ENCODE data around the gene PTPRN2. TPM values are rescaled to one million over a fixed set of nuclear protein-coding genes. Genes with fewer than 3 reads are reported as not detected.

Gene PTPRN2
- total RNA-seq, 1 experiment from 2014 or later = 0.11 TPM

- TF ChIP-seq EZH2 (IDR thresholded peaks at IDR 0.05; ENCODE audit: borderline replicate concordance, low read depth, low read length, poor library complexity, severe bottlenecking) (no peak), CTCF (conservative IDR thresholded peaks at IDR 0.05; ENCODE audit: low read depth, low read length) (no peak)
- POLR2A ChIA-PET (ENCODE audit: low non-redundant PET) = no interaction called here
- DNase-seq (ENCODE audit: low spot score) = no peak
- Histone ChIP-seq H3K9me3 (ENCODE audit: low read depth, low read length, poor library complexity, severe bottlenecking) (no peaks in the 10 kb centered on the region), H3K36me3 (ENCODE audit: insufficient read depth, low read length, poor library complexity, severe bottlenecking) (no peaks in the 10 kb centered on the region), H3K27ac (ENCODE audit: low read depth, low read length, poor library complexity, severe bottlenecking) (no peak overlapping the region), H3K4me3 (ENCODE audit: low read depth, low read length, poor library complexity, severe bottlenecking) (no peak overlapping the region), H3K27me3 (replicated peaks; ENCODE audit: insufficient read depth, low read depth, low read length, poor library complexity) (no peaks in the 10 kb centered on the region), H3K4me1 (ENCODE audit: insufficient read depth, low read length, poor library complexity, severe bottlenecking) (no peaks in the 10 kb centered on the region)
- intact Hi-C loops (cut with micrococcal nuclease; ENCODE audit: unreplicated experiment) = no loop called here
- no TSS peak for BruUV-seq (replicated peaks)
- CTCF ChIA-PET = no interaction called here
Measured at GRCh38 chr7:158401295-158401694, 186.3 kb downstream of the PTPRN2 start.

DNA sequence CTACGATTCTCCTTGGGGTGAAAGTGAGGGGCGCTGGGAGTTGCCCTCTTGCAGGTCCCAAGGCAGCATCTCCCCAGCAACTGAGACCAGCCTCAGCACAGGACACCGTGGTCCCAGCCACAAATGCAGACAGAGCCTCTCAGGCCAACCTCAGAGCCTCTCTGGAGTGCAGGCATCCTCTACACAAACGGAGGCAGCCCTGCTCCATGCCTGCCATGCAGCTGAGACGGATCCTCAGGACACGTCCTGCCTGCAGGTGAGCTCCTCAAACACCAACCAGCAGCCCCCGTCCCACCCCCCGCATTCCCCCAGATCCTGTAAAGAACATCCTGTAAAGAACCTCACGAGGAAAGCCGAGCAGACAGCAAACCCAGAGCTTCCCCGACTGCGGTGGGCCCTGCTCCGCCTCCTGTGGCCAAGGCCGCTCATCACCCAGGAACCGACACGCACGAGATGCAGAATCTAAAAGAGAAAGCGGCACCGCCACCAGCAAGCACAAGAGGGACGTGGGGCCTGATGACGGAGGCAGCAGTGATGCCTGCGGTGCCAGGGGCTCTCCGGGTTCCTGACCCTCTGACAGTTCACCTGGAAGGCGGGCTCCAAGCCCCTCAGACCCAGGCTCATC lies 186.9 kb downstream of the PTPRN2 start:
- no peak overlapping the region for H3K27ac ChIP-seq (ENCODE audit: low read depth, low read length, poor library complexity, severe bottlenecking)
- no TSS peak for BruUV-seq (replicated peaks)
- TF ChIP-seq CTCF (conservative IDR thresholded peaks at IDR 0.05; ENCODE audit: low read depth, low read length) = no peak
- TF ChIP-seq EZH2 (IDR thresholded peaks at IDR 0.05; ENCODE audit: borderline replicate concordance, low read depth, low read length, poor library complexity, severe bottlenecking) = no peak
- H3K36me3 ChIP-seq (ENCODE audit: insufficient read depth, low read length, poor library complexity, severe bottlenecking) = no peaks in the 10 kb centered on the region
- ChIA-PET POLR2A (ENCODE audit: low non-redundant PET) (no interaction called here), CTCF (no interaction called here)
- H3K4me1 ChIP-seq (ENCODE audit: insufficient read depth, low read length, poor library complexity, severe bottlenecking) = no peaks in the 10 kb centered on the region
- H3K27me3 ChIP-seq (replicated peaks; ENCODE audit: insufficient read depth, low read depth, low read length, poor library complexity) = no peaks in the 10 kb centered on the region
- no peak overlapping the region for H3K4me3 ChIP-seq (ENCODE audit: low read depth, low read length, poor library complexity, severe bottlenecking)
- no peak for DNase-seq (ENCODE audit: low spot score)
- no peaks in the 10 kb centered on the region for H3K9me3 ChIP-seq (ENCODE audit: low read depth, low read length, poor library complexity, severe bottlenecking)
- intact Hi-C loops (cut with micrococcal nuclease; ENCODE audit: unreplicated experiment) = no loop called here

- CTCF ChIA-PET = no interaction called here
- Histone ChIP-seq H3K27me3 (replicated peaks; ENCODE audit: insufficient read depth, low read depth, low read length, poor library complexity) (no peaks in the 10 kb centered on the region), H3K27ac (ENCODE audit: low read depth, low read length, poor library complexity, severe bottlenecking) (no peak overlapping the region), H3K9me3 (ENCODE audit: low read depth, low read length, poor library complexity, severe bottlenecking) (no peaks in the 10 kb centered on the region), H3K4me1 (ENCODE audit: insufficient read depth, low read length, poor library complexity, severe bottlenecking) (no peaks in the 10 kb centered on the region), H3K36me3 (ENCODE audit: insufficient read depth, low read length, poor library complexity, severe bottlenecking) (no peaks in the 10 kb centered on the region), H3K4me3 (ENCODE audit: low read depth, low read length, poor library complexity, severe bottlenecking) (no peak overlapping the region)
- TF ChIP-seq EZH2 (IDR thresholded peaks at IDR 0.05; ENCODE audit: borderline replicate concordance, low read depth, low read length, poor library complexity, severe bottlenecking) (no peak), CTCF (conservative IDR thresholded peaks at IDR 0.05; ENCODE audit: low read depth, low read length) (no peak)
- POLR2A ChIA-PET (ENCODE audit: low non-redundant PET) = no interaction called here
- DNase-seq (ENCODE audit: low spot score) = no peak
- intact Hi-C loops (cut with micrococcal nuclease; ENCODE audit: unreplicated experiment) = no loop called here
- no TSS peak for BruUV-seq (replicated peaks)
Measured at GRCh38 chr7:158399762-158400161, 187.9 kb downstream of the PTPRN2 start.

Data from A673 (cell line).